Hematopoietic multipotent progenitor cell treated with erythropoietin and hydrocortisone succinate and interleukin-3 and kit ligand, for 4 days (in vitro differentiated cells): ENCODE results near the gene FRMPD4.
A peak's percentile ranks its signal among the peaks of the same experiment; 100 is the strongest.

ENCODE experiments used
- DNase-seq: peaks from one replicate; pipeline ENCODE4 v3.0.0-alpha.2; 2015

Gene FRMPD4

DNA sequence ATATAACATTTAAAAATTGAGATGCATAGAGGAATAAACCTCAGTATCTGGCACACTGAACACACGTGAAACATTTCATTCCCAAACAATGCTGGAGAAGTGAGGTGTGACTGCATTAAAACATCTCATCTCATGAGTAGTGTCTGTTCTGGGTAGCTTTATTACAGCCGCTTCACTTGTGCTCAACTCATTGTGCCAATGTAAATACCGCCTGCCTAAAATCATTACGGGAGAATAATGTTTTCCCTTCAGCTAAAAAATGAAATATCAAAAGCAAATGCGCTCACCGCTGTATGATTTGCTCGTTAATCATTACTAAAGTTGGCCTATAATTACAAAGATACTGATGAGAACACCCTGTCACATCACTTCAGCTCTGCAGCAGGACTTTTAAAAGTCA is 542.8 kb downstream of the FRMPD4 start:
- DNase-seq = no peak

DNA sequence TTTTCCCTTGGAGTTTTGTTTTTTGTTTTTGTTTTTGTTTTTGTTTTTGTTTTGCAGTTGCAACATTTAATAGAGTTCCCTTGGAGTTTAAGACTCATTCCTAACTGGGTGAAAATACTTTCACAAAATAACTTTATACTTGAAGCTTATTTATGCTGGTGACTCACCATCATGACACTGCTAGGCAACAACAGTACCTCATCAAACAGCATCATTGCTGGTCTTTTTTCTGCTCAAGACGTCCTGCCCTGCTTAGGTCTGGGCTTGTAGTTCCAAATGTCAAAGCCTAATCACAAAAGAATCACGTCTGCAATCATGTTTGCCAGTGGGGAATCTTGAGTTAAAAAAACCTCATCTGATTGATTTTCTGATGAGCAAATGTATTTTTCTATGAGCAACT is 547.3 kb downstream of the FRMPD4 start:
- DNase-seq = no peak

DNA sequence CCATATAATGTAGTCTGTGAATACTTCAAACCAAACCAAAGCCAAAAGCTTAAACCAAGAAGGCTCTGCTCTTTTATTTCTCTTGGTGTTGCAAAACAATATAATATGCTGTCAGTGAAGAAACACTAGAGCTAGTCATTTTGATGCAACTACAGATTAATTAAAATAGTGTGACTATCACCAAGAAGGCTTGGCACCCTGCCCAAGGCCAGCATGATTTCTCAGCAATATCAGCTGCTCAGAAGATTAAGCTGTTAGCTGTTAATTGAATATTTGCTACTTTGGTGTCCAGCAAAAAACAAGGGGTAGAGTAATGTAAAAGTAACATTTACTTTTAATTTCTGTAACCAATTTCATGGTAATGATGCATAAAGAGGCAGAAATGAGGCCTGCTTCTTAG is 548.1 kb downstream of the FRMPD4 start:
- DNase-seq = no peak

DNA sequence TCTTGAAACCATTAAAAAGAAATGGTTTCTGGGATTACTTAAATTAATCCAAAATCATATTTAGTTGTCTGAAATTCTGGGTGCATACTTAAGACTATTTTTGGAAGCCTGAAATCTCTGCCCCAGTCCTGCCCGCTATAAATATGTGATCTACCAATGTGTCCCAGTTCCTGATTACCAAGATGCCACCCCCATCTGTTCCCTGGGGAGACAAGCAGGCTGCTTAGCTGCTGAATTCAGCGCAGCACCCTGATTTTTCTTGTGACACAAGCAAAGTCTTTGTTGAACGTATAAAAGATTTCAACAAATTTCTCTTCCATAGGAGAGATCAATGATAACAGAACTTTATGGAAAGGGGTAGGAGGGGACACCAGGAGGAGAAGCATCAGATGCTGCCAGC is 552.4 kb downstream of the FRMPD4 start:
- DNase-seq = no peak

DNA sequence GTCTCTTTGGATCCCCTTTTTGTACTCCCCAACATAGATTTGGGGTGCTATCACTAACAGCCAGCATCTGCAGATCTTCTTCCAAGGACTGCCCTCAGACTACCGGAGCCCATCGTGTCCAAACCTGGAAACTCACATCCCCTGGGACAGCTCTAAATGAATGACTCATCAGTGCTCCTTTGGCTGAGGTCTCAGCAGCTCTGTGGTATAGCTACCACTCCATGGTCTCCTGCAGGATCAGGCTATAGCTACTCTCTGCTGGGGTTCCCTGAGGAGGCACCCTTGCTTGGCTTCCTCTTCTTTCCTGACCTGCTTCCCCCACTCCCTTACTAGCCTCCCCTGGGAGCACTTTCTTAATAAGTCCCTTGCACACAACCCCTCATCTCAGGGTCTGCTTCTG is 555.5 kb downstream of the FRMPD4 start:
- no peak for DNase-seq

DNA sequence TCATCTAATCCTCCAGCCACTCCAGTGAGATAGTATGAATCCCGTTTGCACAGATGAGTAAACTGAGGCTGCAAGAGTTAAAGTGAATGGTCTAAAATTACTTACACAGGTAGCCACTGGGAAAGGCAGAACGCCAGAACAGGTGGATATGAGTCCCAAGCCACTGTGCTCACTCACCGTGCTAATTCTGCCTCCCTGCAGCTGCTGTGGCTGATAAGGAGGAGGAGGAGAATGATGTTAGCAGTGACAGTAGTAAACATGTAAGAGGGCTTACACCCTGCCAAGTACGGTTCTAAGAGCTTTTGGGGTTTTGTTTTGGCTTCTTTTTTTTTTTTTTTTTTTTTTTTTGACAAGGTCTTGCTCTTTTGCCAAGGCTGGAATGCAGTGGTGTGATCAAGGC is 562.5 kb downstream of the FRMPD4 start:
- peak; percentile 1 for DNase-seq

DNA sequence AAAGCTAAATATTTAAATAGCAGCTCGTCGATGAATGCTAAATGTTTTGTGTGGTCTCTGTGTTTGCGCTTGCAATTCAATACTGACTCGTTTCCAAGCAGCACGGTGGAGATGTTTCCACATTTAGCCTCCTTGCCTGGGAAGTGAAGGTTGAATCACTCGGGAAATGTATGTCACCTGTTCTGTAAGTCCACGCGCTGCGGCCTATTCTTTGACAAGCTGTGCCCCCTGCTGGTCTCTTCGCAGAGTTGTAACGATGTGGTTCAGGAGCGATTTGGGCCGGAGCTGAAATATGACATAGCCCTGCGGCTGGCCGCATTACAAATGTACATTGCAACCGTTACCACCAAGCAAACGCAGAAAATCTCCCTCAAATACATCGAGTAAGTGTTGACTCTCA is 563.4 kb downstream of the FRMPD4 start:
- peak; percentile 73 for DNase-seq

DNA sequence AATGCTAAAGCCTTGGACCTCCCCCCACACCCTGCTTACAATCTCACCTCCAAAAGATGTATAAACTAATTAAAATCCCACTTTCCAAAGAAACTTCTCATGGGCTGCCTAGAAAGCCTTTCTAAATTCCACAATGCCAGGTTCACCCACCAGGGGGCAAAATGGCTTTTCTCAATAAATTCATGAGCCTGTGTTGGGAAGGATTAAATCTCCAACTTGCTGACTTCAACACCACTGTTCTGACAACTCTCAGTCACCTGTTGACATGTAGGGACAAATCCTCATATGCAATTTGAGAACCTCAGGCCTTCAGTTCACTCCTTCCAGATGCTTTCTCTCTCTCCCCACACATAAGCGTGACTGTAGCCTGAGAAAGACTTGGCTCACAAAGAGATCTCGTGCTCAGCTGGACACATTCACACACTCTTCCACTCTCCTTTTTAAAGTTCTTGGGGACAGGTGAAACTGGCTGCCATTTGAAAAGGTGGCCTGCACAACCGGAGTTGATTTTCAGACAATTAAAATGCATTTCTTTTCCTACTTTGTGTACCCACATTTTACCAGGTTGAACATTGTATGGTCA is 564.3 kb downstream of the FRMPD4 start:
- DNase-seq = peak; percentile 24

DNA sequence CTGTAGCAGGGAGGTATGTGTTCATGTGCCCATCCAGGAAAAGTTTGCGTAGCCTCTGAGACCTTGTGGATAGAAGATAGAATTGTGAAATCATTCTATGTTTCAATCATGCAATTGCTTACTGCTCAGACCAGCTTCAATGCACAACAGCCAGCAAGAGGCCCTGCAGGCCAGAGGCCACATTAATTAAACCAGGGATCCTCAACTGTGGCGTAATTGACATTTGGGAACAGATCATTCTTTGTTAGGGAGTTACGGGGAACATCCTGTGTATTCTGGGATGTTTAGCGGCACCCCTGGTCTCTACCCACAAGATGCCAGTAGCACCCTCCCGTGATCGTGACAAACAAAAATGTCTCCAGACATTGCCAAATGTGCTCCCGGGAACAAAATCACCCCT is 566.4 kb downstream of the FRMPD4 start:
- DNase-seq = no peak

DNA sequence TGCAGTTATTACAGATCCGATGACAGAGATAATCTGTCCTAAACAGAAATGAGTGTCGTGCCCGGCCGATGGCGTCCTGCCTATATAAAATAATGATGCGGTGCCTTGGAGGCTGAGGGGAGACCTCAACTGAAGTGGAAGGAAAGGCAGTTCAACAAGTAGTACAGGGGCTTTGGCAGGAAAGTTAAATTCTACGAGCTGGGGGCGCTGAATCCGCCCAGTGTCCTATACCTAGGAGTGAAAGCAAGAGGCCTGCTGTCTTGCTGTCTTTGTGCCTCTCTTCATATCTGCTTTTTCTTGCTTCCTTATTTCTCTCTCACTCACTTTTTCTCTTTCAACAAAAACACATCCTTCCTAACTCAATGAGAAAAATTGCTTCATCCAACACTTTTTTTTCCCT is 570.8 kb downstream of the FRMPD4 start:
- no peak for DNase-seq

DNA sequence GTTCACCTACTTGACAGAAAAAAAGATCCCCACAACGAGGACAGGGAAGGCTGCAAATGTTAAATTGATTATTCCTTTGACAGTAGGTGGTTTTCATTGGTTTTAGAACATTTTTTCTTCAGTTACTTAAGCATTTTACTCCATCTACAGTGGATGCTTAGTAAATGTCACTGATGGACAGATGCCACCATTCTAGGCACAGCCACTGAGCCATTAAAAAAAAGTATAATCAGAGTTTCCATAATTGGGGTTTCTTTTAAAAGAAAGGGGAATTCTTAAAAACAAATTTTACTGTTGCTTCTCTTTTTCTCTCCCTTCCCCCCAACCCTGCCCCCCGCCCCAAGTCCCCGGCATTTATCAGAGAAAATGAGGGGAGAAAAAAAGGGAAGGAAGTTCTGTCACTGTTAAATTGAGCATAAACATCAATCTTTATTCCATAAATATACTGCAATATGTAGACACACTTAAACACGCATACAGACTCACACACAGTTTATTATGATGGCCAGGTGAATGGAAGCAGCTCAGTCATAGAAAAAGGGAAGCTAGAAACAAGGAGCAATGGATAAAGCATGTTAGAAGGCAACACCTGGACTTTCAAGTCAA is 573.3 kb downstream of the FRMPD4 start:
- DNase-seq = peak; percentile 16

DNA sequence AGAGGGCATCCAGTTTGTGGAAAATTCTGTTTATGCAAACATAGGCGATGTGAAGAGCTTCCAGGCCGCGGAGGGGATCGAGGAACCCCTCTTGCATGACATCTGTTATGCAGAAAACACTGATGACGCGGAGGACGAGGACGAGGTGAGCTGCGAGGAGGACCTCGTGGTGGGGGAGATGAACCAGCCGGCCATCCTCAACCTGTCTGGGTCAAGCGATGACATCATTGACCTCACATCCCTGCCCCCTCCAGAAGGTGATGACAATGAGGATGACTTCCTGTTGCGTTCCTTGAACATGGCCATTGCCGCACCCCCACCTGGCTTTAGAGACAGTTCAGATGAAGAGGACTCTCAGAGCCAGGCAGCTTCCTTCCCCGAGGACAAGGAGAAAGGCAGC is 578.3 kb downstream of the FRMPD4 start:
- no peak for DNase-seq

DNA sequence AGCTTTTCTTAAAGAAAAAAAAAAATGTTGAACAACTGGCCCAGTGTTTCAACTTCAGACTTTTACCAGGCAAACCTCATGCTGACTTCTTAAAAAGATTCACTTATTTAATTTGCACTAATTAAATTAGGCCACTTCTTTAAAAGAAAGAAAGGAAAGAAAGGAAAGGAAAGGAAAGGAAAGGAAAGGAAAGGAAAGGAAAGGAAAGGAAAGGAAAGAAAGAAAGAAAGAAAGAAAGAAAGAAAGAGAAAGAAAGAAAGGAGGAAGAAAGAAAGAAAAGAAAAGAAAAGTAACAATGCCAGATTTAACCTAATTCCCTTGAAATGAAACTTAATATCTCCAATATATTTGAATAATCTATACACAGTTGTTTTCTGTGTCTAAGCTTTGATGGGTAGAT is 581.6 kb downstream of the FRMPD4 start:
- DNase-seq = no peak

DNA sequence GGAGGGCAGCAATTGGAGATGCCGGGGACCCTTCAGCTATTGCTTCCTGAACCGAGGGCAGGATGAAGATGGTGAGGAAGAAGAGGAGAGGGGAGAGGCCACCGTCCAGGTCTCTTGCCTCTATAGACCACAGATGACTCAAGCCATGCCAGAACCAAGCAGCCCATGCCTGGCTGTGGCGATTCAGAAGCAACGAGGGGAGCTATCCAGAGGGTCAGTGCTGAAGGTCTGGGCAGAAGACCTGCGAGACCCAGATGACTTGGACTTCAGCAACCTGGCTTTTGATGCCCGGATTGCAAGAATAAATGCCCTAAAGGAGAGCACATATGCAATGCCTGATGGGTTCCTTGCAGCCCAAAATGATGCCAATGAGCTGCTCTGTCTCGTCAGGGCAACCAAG is 582.8 kb downstream of the FRMPD4 start:
- peak; percentile 6 for DNase-seq

DNA sequence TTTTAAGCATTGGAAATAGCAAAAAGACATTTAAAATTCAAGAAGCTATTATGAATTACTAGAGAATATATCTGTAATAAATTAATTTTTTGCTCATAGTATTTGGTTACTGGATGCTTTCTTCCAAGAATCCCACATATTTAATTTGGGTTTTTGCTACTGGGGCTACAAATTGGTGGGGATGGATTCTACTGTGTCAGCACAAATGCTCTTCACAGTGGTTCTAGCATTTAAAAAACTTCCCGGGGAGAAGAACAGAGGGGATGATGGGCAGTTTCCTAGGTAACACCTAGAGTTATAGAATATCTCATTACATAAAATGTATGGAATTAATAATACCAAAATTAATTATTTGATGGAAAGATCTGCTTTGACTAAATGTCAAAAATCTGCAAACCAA is 584.0 kb downstream of the FRMPD4 start:
- no peak for DNase-seq

DNA sequence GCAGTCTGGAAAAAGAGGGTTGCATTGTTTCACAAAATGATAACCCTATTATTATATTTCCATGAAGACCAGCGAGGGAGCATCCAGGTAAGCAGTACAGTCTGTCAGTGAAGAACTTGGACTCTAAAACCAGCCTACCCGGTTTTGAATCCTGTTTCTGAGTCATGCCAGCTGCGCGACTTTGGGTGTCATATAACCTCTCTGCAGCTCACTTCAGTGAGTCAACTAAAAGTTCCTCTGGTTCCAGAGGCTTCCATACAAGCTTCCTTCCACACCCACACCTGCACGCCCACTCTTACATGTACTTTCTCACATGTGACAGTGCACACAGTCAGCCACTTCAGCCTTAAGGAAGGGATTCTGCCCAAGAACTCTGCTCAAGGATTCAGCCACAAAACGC is 603.1 kb downstream of the FRMPD4 start:
- no peak for DNase-seq

DNA sequence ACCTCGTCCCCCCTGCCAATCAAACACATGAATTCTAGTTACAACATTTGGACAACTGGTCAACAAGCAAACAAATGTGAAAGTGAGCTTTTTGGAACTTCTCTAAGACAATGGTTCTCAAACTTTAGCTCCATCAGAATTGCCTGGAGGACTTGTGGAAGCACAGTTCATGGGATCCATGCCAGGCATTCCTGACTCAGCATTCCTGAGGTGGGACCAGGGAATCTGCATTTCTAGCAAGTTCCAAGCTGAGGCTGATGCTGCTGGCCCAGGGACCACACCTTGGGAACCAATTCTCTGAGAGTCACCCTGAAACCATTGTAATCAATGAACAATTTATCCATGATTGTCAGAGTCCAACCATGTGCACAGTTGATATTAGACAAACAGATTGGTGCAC is 609.2 kb downstream of the FRMPD4 start:
- DNase-seq = no peak

DNA sequence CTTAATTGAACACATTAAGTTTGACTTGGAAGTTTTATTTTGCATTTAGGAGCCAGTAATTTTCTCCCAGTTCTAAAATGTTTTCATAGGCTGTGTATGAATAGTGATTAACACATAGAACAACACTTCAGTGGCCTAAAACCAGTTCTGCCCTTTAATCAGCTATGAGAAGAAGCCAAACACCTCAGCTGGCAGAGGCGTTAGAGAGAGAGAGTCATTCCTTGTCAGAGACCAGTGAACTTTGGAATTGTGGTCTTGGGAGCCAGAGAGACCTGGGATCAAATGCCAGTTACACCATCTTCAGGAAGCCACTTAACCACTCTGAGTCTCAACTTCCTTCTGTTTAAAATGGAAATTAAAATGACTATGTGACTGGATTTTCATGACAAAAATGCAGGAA is 613.6 kb downstream of the FRMPD4 start:
- no peak for DNase-seq

DNA sequence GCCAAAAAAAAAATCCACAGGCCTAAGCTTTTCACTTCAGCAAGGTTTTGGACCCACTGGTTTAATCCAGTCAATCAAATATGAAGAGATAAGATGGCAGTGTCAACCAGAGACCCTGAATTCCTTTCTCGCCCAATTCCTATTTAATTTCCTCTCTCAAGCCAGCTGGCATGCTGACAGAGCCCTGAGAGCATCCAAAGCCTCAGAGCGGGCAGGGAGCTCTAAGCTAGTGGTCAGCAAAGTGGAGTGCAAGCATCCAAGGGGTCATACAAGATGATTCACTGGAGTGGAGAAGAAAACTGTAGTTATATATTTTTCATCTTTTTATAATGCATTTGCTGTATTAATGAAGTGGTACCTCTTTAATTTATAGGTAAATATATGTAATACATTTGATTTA is 615.1 kb downstream of the FRMPD4 start:
- no peak for DNase-seq

DNA sequence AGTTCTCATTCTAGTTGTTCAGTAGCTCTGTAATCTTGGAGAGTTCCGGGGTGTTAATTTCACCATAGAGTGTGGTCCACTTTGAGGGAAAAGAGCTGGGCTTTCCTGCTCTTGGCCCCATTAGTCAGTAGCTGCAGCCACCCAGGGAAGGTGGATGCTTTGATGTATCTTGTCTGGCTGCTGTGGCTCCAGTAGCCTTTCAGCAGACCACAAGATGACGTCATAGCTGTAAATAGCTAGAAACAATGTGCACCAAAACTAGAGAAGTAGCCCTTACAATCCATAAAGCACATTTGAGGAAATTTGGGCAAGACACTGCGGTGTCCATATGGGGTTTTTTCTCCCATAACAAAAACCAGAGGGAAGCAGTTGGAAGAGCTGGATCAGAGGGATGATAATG is 620.0 kb downstream of the FRMPD4 start:
- peak; percentile 7 for DNase-seq

DNA sequence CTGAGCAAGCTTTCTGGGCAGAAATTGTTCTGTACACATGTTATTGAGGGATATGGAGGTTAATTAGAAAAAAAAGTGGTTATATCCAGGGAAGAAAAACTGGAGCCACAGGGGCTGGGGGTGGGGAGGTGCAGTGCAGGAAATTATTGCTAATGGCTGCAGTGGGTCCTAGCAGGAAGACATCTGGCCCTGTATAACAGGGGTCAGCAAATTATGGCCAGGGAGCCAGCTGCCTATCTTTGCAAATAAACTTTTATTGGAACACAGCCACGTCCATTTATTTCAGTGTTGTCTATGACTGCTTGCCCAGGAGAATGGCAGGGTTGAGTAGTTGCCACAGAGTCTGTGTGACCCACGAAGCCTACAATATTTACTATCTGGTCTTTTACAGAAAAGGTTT is 629.6 kb downstream of the FRMPD4 start:
- DNase-seq = no peak

DNA sequence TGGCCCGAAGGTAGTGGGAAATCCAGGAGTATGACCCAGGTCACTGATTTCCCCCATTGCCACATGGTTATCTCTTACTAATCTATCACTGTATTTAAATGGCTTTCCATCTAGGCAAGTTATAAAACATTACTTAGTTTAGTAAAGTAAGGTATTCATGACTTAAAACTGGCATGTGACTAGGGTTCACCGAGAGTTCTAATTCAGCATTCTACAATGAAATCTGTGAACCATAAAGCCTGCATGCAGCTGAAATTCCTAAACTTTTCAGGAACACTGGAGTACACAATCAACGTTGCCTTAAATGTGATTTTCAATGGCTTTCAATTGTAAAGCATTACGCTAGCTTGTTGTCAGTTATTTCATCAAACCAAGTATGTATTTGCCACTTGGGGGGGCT is 630.2 kb downstream of the FRMPD4 start:
- DNase-seq = no peak

DNA sequence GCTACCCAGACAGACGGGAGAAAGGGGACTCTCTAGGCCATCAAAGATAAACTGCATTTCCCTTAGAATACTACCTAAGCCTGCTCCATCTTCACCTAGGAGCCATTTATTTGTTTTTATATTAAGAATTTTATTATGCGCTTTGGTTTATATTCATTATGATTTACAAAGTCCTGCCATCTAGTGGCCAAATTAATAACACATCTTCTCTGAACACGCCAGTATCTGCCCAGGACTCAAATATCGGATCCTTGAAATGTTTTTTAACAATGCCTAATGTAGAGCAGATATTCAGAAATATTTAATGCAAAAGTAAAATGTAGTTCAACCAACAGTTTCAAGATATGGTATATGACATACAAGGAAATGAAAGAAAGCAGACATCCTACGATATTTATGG is 632.2 kb downstream of the FRMPD4 start:
- peak; percentile 59 for DNase-seq

DNA sequence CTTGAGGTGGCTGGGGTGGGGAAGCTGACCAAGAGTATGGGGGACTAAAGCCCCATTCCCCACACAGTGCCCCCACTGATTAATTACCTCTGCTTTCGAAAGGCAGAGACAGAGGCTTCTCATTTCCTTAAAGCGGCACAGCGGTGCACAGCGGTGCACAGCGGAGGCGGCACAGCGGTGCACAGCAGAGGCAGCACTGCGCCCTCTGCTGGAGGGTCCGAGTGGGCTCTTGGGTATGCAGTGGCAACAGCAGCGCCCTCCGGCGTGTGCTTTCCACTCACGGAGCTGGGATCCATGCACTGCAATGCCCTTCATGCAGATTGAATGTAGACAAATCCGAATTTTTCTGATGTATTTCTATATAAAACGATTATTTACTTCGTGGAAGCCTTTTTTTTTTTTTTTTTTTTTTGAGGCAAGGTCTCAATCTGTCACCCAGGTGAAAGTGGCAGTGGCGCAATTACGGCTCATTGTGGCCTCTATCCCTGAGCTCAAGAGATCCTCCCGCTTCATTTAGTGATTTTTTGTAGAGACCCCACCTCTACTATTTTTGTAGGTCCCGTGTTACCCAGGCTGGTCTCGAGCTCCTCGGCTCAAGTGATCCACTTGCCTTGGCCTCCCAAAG is 633.3 kb downstream of the FRMPD4 start:
- DNase-seq = peak; percentile 87
